ENCODE data around the gene NPM1.

DNA sequence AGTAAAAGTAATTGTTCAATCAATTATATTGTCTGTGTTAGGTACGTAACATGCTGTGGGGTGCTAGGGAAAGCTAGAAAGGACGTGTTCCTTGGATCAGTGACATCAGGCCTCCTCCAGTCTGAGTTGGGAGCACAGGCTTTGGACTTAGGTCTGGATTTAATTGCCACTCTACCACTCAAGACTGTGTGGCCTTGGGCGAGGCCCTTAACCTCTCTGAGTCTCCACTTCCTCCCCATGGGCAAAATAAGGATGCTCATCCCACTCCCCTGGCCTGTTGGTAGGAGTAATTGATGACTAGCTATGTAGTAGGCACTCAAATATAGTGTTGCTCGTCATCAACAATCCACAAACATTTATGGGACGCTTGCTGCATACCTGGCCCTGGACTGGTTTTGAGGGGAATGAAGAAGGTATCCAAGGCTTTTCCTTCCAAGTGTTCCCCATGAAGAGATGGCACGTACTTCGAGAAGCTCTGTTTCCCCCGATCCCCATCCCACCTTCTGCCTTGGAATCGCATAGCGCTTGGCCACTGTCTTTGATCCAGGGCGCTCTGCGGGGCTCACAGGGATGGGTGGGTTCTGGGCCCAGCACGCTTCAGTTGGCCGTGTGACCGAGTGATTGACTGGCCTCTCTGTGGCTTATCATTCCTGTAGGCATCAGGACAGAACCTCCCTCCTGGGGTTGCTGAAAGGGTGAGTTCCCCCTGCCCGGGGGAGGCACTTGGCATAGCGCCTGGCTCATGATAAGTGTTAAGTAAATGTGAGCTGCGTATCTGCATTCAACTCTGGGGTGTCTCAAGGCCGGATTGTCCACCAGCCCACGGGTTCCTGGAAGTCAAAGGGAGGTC lies 39.9 kb downstream of the NPM1 start:
- TF ChIP-seq, protein P1, sequence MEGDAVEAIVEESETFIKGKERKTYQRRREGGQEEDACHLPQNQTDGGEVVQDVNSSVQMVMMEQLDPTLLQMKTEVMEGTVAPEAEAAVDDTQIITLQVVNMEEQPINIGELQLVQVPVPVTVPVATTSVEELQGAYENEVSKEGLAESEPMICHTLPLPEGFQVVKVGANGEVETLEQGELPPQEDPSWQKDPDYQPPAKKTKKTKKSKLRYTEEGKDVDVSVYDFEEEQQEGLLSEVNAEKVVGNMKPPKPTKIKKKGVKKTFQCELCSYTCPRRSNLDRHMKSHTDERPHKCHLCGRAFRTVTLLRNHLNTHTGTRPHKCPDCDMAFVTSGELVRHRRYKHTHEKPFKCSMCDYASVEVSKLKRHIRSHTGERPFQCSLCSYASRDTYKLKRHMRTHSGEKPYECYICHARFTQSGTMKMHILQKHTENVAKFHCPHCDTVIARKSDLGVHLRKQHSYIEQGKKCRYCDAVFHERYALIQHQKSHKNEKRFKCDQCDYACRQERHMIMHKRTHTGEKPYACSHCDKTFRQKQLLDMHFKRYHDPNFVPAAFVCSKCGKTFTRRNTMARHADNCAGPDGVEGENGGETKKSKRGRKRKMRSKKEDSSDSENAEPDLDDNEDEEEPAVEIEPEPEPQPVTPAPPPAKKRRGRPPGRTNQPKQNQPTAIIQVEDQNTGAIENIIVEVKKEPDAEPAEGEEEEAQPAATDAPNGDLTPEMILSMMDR (IDR thresholded peaks at IDR 0.05 in 8 of 11, conservative IDR thresholded peaks at IDR 0.05 in 3 of 11), result no peak
- no peak for TF ChIP-seq POLR2AphosphoS5 (IDR thresholded peaks at IDR 0.05)
- TF ChIP-seq POLR2A (IDR thresholded peaks at IDR 0.05), result no peak

All from spleen (tissue), 7 donors.